Thoracic aorta (tissue), 2 donors: ENCODE measurements around the gene LCT. TPM values are rescaled to one million over a fixed set of nuclear protein-coding genes. Genes with fewer than 3 reads are reported as not detected.

Source experiments
- ATAC-seq: fragments of 150-250 bp; one replicate; pipeline ENCODE4 v1.8.0; 2017; ENCODE audit warnings: low read depth; ENCODE audit not compliant: insufficient number of reproducible peaks, low FRiP score
- DNase-seq: peaks from one replicate; pipeline ENCODE4 v3.0.0-alpha.2; 2020; ENCODE audit warnings: low spot score
- H3K27ac ChIP-seq, 2 donors: fragments of 200-600 bp; sonication (generic); 1 replicate in 1 of 2; 2 replicates in 1 of 2; pipeline ENCODE4 v1.5.1; 2016; ENCODE audit warnings: mild to moderate bottlenecking in 2 of 2, moderate library complexity in 2 of 2
- H3K27me3 ChIP-seq: fragments of 200-600 bp; sonication (generic); replicated peaks from 2 replicates; pipeline ENCODE4 v1.6.0; 2016; ENCODE audit warnings: mild to moderate bottlenecking; ENCODE audit not compliant: insufficient read depth
- H3K36me3 ChIP-seq: fragments of 200-600 bp; sonication (generic); one replicate; pipeline ENCODE4 v1.5.1; 2016
- H3K4me1 ChIP-seq, 2 donors: fragments of 200-600 bp; sonication (generic); 1 replicate in 1 of 2; 2 replicates in 1 of 2; pipeline versions ENCODE4 v1.5.1 to v1.6.0; 2016; ENCODE audit warnings: low read depth in 2 of 2, mild to moderate bottlenecking in 1 of 2; ENCODE audit not compliant: control insufficient read depth in 1 of 2
- H3K4me3 ChIP-seq: fragments of 200-600 bp; sonication (generic); 2 replicates; pipeline ENCODE4 v1.5.1; 2016; ENCODE audit warnings: mild to moderate bottlenecking
- H3K9me3 ChIP-seq: fragments of 200-600 bp; sonication (generic); 2 replicates; pipeline ENCODE4 v1.5.1; 2016
- total RNA-seq, 2 donors: library from RNA; depleted of rRNA; stranded (reverse); fragments of >200 nt; gene quantifications; one replicate each; pipeline versions ENCODE4 v1.1.0 to v1.2.3, GENCODE V29; 2016
- TF ChIP-seq, protein P1 (sequence below): fragments of 200-600 bp; sonication (generic); IDR thresholded peaks from one replicate; pipeline ENCODE4 v1.5.1; 2019; ENCODE audit warnings: antibody characterized with exemption

The LCT gene
- total RNA-seq, 2 donors from 2014 or later = 0.28 TPM; not detected in 1

DNA sequence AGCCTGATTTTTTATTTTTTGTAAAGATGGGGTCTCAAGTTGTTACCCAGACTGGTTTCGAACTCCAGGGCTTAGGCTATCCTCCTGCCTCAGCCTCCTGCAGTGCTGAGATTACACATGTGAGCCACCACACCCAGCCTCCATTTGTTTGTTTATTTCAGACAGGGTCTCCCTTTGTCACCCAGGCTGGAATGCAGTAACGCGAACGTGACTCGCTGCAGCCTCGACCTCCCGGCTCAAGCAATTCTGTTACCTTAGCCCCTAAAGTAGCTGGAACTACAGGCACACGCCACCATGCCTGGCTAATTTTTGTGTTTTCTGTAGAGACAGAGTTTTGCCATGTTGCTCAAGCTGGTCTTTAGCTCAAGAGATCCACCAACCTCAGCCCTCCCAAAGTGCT, 68.1 kb downstream of the LCT start:
- Histone ChIP-seq H3K9me3 (no peaks in the 10 kb centered on the region), H3K27ac (no peak overlapping the region), H3K36me3 (peaks cover 57% of the 10 kb centered on the region), H3K4me1 (no peaks in the 10 kb centered on the region), H3K4me3 (no peak overlapping the region), H3K27me3 (no peaks in the 10 kb centered on the region)
- TF ChIP-seq, protein P1, sequence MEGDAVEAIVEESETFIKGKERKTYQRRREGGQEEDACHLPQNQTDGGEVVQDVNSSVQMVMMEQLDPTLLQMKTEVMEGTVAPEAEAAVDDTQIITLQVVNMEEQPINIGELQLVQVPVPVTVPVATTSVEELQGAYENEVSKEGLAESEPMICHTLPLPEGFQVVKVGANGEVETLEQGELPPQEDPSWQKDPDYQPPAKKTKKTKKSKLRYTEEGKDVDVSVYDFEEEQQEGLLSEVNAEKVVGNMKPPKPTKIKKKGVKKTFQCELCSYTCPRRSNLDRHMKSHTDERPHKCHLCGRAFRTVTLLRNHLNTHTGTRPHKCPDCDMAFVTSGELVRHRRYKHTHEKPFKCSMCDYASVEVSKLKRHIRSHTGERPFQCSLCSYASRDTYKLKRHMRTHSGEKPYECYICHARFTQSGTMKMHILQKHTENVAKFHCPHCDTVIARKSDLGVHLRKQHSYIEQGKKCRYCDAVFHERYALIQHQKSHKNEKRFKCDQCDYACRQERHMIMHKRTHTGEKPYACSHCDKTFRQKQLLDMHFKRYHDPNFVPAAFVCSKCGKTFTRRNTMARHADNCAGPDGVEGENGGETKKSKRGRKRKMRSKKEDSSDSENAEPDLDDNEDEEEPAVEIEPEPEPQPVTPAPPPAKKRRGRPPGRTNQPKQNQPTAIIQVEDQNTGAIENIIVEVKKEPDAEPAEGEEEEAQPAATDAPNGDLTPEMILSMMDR = no peak
- no peak for ATAC-seq
- no peak for DNase-seq

- Histone ChIP-seq H3K36me3 (peaks cover 52% of the 10 kb centered on the region), H3K9me3 (peaks cover 3% of the 10 kb centered on the region)
Measured at GRCh38 chr2:135762530-135762929, 74.5 kb downstream of the LCT start.

GRCh38 chr2:135762022-135762421, 75.0 kb downstream of the LCT start:
- no peak for DNase-seq
- peaks cover 50% of the 10 kb centered on the region for H3K36me3 ChIP-seq
- no peaks in the 10 kb centered on the region for H3K27me3 ChIP-seq
- TF ChIP-seq, protein P1 = no peak
- no peaks in the 10 kb centered on the region for H3K4me1 ChIP-seq
- no peak overlapping the region for H3K4me3 ChIP-seq
- H3K9me3 ChIP-seq = peaks cover 3% of the 10 kb centered on the region
- H3K27ac ChIP-seq = no peak overlapping the region
- ATAC-seq = no peak

More at GRCh38 chr2:135762530-135762929, 74.5 kb downstream of the LCT start:
- H3K4me3 ChIP-seq = no peak overlapping the region
- H3K27ac ChIP-seq = no peak overlapping the region
- no peaks in the 10 kb centered on the region for H3K27me3 ChIP-seq
- DNase-seq (no peak), ATAC-seq (no peak)
- TF ChIP-seq, protein P1 = no peak
- no peaks in the 10 kb centered on the region for H3K4me1 ChIP-seq

- Histone ChIP-seq H3K27ac (no peak overlapping the region), H3K4me3 (no peak overlapping the region), H3K36me3 (peaks cover 62% of the 10 kb centered on the region), H3K27me3 (no peaks in the 10 kb centered on the region), H3K9me3 (peaks cover 3% of the 10 kb centered on the region), H3K4me1 (no peaks in the 10 kb centered on the region)
- ATAC-seq (no peak), DNase-seq (no peak)
- TF ChIP-seq, protein P1 = no peak
Measured at GRCh38 chr2:135756692-135757091, 80.3 kb downstream of the LCT start.

GRCh38 chr2:135755573-135755972, 81.4 kb downstream of the LCT start:
- Histone ChIP-seq H3K9me3 (peaks cover 3% of the 10 kb centered on the region), H3K27ac (no peak overlapping the region), H3K36me3 (peaks cover 59% of the 10 kb centered on the region), H3K27me3 (no peaks in the 10 kb centered on the region), H3K4me3 (no peak overlapping the region), H3K4me1 (no peaks in the 10 kb centered on the region)
- DNase-seq (no peak), ATAC-seq (no peak)
- TF ChIP-seq, protein P1 = no peak
